GM21423 (cell line): ENCODE data around the gene RNF20.
"Not testable (repeated sequence)": the region's sequence is repeated elsewhere in the genome, so short reads cannot be mapped to it uniquely, and the experiment has no call there.

Experiments
- ATAC-seq: cut with Tn5 transposase; IDR thresholded peaks from one replicate; pipeline ENCODE4 v1.9.1; 2021; ENCODE audit warnings: mild to moderate bottlenecking, moderate library complexity; ENCODE audit not compliant: unreplicated experiment

The RNF20 gene, protein sequence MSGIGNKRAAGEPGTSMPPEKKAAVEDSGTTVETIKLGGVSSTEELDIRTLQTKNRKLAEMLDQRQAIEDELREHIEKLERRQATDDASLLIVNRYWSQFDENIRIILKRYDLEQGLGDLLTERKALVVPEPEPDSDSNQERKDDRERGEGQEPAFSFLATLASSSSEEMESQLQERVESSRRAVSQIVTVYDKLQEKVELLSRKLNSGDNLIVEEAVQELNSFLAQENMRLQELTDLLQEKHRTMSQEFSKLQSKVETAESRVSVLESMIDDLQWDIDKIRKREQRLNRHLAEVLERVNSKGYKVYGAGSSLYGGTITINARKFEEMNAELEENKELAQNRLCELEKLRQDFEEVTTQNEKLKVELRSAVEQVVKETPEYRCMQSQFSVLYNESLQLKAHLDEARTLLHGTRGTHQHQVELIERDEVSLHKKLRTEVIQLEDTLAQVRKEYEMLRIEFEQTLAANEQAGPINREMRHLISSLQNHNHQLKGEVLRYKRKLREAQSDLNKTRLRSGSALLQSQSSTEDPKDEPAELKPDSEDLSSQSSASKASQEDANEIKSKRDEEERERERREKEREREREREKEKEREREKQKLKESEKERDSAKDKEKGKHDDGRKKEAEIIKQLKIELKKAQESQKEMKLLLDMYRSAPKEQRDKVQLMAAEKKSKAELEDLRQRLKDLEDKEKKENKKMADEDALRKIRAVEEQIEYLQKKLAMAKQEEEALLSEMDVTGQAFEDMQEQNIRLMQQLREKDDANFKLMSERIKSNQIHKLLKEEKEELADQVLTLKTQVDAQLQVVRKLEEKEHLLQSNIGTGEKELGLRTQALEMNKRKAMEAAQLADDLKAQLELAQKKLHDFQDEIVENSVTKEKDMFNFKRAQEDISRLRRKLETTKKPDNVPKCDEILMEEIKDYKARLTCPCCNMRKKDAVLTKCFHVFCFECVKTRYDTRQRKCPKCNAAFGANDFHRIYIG

DNA sequence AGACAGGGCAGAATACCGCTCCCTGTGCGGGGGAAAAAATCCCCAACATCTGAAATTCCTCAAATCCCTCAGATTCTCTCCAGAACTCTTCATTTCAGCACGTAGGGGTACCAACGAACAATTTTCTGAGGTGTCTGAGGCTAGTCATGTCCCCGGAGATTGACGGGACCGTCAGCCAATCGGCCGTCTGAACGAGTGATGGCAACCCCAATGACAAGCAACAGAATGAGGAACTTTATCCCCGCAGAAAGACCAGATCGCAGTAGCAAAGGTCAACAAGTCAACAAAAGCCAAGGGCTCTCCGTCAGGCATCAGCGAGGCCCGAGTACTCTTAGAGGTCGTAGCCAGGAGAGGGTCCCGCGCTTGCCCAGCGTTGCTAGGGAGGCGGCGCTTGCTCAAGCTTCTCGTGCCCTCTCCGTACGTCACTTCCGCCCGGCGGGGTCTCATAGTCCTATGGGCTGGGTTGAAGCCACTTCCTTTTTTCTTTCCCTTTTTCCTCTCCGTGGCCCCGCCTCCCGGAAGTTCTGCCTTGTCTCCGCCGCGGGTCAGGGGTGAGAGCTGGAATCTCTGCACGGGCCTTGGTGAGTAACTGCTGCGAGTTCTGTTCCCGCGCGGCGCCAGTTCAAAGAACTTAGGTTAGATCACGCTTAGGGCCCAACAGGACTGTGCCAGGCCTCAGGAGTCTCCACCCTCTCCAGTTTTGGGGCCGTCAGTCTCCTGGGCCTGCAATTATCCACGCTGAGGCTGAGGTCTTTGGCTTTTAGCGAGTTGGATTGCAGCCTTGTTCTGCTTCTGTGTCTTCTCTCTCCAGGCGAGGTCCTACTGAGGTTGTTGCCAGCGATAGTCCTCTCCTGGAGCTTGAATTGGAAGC lies at the start of gene RNF20:
Gene RNF20 (plus strand): TSS at position 520 of the 871 bp plus-strand sequence. CDS start 1,571 bp downstream, outside the sequence.
- ATAC-seq: peak; percentile 97

DNA sequence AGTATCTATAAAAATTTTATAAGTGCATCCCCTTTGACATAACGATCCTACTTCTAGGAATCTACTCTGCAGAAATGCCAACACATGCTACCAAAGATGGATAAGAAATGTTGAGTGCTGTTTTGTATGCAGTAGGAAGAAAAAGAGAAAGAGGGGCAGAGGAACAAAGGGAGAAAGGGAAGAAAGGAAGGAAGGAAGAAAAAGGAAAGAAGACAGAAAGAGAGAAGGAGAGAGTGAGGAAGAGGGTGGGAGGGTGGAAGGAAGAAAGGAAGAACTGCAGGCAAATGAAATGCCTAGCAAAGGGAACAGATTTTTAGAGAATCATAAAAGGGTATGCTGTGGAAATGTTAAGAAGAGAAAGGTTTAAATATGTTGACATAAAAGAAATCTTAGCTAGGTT lies 49.6 kb upstream of the RNF20 start:
- no peak for ATAC-seq

DNA sequence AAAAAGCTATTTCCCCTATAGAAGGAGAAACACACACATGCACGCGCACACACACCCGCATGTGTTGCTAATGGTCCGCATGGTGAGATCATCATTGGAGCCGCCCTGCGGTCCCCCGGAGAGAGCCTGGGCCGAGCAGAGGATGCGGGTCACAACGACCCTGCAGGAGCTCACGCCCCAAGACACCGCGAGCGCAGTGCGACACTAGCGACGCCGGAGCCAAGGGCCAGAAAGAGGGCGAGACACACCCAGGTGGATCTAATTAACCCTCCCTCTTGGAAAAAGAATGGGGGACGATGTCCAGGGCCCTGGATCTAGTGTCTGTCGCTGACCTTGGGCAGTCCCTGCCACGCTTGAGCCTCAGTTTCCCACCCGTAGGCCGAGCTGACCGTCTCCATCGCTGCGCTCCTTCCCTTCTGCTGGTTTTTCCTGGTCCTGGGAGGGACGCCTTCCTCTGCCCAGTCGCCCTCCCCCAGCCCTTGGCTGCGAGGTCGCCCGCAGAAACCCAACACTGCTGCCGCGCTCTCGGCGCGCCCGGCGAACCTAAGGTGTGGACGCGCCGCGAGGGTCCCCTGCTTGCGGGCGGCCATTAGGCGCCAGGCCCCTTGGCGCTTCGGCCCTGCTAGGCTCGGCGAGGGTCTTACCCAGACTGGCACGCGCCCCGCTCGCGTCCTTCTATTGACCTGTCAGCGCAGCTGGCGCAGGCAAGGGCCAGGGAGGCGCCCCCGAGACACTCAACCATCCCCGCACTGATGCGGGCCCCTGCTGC lies 47.5 kb upstream of the RNF20 start:
- ATAC-seq: no peak

DNA sequence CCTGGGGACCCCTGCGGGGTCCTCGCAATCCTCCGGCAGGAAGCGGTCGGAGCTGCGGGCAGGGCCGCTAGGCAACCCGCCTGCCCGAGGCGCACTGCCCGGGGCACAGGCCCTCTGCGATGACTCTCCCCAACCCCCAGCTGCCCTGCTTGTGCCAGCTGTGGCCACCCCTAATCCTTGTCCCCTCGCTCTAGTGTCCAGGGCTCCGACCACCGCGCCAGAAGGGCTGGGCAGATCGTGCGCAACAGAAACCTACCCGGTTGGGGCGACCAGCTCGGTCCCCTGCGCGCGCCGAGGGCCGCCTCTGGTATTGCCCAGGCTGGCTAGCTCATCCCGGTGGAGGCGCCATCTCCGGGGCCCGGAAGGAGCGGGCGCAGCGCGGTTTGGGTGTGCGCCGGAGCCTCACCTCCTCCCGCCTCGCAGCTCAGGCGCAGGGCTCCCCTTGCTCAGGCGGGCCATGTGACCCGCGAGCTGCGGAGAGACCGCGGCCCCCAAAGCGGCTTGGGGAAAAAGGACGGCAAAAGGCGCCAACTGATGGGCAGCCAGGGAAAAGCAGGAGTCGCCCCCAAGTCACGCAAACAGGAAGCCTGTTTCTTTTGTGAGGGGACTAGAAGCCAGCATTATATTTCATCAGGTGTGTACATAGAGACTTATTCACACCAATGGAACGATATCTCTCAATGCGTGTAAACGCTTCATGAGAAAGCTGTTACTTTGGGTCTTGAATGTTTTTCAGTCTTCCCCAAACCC lies 46.8 kb upstream of the RNF20 start:
- ATAC-seq: no peak

DNA sequence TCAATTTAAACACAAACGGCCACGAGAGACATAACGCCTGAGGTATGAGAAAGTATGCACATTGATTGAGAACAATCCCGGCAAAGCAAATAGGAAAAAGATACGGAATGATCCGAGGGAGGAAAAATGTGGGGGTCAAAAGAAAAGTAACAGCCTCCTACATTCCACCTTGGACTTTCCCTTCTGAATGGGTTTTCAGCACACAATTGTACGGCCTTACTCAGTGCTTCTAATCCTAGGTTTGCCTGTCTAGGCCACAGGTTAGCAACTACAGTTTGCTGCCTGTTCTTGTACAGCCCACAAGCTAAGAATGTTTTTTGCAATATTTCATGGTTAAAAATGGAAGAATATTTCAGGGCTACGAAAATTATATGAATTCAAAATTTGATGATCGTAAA lies 46.2 kb upstream of the RNF20 start:
- ATAC-seq: no peak

DNA sequence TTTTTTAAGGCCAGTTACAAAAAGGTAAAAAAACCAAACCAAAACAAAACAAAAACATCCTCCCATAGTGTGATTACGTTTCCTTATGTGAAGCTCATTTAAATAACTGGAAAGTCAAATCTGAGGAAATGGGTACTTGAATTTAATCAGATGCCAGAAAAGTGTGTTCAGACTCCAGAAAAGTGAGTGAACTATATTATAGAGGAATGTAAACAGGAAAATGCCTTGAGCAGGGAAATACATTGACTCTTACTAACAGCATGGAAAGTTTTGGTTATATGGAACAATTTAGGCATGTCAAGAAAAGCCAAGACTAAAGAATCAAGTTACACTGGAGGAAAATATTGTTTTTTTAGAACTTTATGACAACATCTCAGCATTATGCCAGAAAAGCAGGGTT lies 37.8 kb upstream of the RNF20 start:
- no peak for ATAC-seq

DNA sequence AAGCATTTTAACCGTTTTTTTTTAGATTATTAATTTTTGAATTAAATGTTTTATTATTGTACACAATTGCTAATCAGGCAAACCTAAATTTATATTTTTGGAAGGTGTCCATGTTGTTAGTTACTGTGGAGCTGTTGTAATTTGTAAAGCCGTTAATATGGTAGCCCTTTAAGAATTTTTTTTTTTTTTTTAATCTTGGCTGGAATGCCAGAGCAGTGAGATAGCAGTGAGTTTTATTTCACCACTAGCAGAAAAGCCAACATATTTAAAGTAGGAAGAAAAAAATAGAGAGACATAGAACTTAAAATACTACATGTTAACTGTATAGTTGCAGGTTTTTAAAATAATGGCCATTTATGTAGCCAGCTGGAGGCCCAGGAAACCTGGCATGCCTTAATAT lies 35.3 kb upstream of the RNF20 start:
- ATAC-seq: no peak

DNA sequence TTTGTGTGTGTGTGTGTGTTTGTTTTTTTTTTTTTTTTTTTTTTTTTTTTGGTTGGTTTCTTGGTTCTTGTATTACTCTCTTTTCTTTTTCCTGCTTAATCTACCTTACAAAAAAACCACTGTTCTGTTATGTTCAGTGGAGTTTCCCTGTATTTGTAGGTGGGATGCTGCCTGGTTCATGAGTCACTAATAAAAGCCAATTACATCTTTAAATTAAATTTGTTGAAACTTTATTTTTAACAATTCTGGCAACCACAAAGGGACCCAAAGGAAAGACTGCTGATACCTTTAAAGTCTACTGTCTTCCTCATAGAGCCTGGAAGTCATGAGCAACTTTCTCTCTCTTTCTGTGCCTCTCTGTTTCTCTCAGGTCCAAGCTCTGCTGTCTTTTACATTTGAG lies 29.5 kb upstream of the RNF20 start:
- ATAC-seq: no peak

DNA sequence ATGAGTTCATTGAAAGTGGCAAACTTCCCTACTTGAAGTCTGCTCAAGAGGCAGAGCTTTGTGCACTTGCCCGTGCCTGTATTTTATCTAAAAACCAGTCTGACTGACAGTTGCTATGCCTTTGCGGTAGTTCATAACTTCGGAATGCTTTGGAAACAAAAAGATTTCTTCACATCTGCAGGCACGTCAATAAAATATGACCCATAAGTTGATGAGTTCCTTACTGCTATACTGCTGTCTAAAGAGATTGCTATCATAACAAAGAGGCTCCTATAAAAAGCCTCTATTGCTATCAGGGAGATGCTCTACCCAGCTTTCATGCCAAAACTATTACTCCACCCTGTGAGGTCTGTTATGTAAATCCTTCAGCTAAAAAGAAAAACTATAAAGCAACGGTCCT lies 25.4 kb upstream of the RNF20 start:
- no peak for ATAC-seq

DNA sequence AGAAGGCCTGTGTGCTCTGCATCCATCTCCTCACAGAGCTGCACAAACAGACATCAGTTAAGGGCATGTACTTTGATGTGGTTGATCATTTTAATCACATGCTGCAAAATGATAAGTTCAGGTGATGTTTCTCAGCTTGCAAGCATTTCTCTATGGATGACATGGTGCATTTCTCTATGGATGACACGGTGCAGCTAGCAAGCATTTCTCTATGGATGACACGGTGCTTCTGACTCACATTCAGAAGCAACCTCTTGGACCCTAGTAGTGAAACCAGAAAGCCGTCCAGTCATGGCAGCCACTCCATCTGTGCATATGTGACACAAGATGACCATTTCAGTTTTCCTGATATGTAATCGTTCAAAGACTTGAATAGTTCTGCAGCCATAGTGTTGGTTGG lies 24.1 kb upstream of the RNF20 start:
- ATAC-seq: no peak

DNA sequence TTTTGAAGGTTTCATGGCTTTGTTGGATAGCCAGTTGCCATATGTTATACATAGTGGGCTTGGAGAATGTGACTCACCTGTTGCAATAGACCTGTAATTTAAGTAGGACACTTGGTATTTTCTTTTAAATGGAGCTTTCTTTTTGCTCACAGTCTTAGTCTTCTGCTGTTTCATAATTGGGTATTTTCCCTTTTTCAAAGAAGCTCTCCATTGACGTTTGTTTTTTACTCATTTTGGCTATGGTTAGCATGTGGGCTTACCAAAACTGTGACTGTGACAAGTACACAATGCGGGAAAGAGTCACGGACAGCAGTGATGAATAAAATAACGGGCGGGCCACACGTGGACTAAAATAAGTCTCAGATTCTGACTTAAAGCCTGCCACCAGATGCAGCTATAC lies 23.2 kb upstream of the RNF20 start:
- no peak for ATAC-seq

DNA sequence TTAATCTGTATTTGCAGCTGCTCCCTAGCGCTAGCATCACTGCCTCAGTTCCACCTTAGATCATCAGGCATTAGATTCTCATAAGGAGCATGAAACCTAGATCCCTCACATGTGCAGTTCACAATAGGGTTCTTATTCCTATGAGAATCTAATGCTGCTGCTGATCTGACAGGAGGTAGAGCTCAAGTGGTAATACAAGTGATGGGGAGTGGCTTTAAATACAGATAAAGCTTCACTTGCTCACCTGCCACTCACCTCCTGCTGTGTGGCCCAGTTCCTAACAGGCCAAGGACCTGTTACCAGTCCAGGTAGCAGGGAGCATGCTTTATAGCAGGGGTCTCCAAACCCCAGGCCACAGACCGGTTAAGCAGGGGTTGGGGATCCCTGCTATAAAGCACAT lies 22.6 kb upstream of the RNF20 start:
- no peak for ATAC-seq

DNA sequence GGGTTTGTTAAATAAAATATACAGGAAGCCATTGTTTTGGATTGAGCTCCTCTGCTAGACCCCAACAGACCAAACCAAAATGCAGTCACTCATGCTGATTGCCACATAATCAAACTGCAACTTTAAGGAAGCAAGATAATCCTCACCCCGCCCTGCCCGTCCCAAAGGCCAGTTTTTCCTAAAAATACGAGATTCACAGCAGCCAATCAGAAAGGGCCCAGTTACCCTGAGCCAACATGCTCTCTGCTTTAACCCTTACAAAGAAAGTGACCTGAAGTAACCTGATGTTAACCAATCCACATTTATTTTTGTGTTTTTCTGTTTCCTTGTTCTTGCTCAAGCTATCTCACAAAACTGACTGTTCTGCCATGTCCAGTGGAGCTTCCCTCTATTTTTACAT lies 21.5 kb upstream of the RNF20 start:
- ATAC-seq: no peak

DNA sequence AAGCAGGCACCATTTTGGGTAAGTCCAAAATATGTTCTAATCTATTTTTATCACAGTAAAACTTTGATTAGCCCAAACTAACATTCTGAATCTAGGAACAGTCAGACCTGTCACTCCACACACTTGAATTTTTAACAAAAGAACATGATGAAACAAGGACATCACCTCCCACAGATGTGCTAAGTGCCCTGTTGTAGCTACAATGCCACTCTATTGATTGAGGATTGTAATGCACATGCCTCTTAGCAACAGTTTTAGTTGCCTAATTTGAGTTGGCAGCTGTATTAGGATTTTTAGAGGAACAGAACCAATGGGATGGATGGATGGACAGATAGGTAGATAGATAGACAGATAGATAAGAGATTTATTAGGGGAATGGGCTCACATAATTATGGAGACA lies 20.3 kb upstream of the RNF20 start:
- ATAC-seq: no peak

DNA sequence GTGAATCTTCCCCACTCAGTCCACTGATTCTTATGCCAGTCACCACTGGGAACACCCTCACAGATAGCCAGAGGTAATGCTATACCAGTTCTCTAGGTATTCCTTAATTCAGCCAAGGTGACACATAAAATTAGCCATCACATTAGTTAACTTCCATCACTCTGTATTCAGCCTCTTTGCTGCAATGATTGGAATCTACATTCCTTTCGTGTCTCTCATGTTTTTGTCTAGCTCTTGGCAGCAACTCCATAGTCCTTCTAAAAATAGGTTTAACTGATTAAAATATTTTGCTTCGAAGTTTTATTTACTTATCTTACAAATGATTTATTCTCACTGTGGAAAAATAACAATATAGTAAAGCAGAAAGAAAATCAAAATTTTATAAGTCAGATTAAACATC lies 19.6 kb upstream of the RNF20 start:
- ATAC-seq: no peak

DNA sequence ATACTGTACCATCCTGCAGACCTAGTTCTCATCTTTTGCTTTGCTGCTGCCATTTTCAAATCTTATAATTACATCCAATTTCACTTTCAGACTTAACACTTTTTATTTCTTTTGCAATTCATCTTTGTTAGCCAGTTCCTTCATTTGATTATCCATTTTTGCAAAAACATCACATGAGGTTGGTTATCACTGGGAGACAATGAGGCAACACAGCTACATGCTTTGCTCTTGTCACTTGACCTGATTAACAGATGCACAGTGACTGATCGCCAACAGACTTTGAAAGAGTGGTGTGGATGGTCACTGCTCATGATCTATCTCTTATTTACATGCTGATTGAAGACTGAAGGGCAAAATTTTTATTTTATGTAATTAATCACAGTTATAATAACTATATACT lies 17.0 kb upstream of the RNF20 start:
- ATAC-seq: no peak

DNA sequence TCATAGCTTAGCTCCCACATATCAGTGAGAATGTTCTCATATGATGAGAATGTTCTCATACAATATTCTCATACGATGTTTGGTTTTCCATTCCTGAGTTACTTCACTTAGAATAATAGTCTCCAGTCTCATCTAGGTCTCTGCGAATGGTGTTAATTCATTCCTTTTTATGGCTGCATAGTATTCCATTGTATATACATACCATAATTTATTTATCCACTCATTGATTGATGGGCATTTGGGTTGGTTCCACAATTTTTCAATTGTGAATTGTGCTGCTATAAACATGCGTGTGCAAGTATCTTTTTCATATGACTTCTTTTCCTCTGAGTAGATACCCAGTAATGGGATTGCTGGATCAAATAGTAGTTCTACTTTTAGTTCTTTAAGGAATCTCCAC lies 15.2 kb upstream of the RNF20 start:
- not testable (repeated sequence) for ATAC-seq

DNA sequence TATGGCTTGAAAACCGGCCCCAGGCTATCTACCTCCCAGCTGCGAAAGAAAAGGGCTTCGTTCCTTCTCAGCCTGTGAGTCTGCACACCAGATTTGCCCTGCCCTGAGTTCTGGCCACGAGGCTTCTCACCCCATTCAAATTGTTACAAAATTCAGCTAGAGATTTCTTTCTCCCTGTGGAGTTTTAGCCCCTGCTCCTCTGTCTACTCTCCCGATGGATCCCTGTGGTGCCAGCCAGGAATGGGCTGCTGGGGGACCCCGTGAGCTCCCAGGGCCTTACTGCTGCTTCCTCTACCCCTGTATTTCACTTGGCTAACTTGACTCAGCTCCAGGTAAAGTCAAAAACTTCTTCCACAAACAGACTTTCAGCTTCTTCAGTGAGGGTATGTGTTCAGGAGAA lies 9.3 kb upstream of the RNF20 start:
- no peak for ATAC-seq

DNA sequence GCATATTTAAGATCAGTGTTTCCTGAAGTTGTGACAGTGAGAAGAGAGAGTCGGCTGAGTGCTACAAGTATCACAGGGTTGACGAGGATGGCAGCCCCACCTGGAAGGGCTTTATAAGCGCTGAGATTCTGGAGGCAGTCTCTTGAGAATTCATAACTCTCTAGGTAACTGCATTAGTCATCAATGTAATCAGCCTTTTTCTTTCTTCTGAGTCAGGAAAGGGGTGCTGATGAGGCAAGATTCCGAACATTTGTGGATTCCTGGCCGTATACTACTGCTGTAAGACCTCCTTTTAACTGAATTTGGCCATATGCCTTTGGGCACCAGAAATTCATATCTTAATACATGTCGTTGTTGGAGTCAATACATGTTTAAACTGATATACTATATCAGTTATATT lies 6.6 kb upstream of the RNF20 start:
- ATAC-seq: no peak

DNA sequence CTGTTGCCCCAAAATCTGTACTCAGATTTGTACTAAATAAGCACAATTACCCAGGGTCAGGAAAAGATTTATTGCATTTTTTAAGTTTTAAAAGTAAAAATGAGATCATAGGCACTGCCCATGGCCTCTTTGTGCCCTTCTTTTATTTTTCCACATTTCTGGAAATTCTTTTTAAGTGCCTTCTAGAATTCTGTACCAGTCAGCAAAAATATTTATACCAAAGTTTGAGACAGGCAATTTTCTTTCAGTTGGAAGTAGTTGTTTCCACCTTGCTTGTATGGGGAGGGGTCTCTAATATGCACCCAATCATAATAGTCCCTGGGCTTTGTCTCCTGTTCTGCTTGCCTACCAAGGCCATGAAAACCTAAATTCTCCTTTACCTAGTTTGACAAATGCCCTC lies 5.6 kb upstream of the RNF20 start:
- no peak for ATAC-seq
